GM19467 (cell line): ENCODE results near the gene PAX5.

Experiments used
- ATAC-seq: cut with Tn5 transposase; IDR thresholded peaks from one replicate; pipeline ENCODE4 v1.9.1; 2021; ENCODE audit warnings: mild to moderate bottlenecking, moderate library complexity; ENCODE audit not compliant: unreplicated experiment

Gene PAX5

DNA sequence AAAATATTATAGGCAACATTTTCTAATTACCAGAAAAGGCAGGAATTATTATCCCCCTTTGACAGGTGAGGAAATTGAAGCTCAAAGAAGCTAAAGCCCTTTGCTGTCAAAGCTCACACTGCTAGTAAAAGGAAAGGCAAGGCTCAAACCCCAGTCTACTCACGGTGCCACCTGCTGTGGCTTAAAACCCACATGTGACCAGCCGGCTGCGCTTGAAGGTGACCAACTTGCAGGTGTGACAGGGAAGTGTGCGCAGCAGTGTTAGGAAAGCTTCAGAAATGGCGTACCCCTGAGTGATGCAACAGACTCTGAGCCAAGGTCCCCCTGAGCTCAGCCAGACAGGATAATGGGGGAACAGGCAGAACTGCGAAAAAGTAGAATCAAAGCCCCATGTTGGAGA is 45.2 kb downstream of the PAX5 start:
- ATAC-seq = no peak

DNA sequence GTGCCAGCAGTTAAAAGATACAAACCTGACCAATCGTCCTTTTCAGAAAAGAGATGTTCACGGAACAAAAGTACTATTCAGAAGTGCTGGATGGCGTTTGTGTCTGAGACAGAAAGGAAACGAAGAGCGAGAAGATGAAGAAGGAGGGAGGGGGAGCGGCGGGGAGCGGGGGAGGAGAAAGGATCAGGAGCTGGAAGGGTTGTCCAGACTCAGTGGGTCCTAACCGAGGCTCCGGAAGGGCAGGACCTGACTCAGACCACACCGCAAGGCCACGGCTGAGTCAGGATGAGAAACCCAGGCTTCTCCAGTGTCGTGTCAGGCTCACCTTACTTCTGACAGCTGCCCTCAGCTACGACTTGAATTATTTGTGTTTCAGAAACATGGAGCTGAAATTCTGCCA is 46.2 kb downstream of the PAX5 start:
- ATAC-seq = no peak

DNA sequence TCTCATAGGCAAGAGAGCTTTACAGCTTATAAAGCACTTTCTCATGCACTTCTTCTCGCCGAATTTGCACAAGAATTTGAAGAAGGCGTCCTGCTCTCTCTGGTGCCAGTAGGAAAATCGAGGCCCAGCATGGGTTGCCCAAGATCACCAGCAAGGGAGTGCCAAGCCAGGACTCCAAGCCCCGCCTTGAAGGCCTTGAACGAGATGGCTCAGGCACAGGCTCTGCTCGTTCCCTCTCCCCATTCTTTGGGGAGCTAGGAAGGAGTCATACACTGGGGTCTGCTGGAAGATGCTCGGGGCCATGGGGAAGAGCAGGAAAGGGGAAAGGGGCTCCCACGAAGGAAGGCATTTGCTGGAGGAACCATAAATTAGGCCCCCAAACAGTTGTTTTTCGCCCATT is 46.7 kb downstream of the PAX5 start:
- ATAC-seq = no peak

DNA sequence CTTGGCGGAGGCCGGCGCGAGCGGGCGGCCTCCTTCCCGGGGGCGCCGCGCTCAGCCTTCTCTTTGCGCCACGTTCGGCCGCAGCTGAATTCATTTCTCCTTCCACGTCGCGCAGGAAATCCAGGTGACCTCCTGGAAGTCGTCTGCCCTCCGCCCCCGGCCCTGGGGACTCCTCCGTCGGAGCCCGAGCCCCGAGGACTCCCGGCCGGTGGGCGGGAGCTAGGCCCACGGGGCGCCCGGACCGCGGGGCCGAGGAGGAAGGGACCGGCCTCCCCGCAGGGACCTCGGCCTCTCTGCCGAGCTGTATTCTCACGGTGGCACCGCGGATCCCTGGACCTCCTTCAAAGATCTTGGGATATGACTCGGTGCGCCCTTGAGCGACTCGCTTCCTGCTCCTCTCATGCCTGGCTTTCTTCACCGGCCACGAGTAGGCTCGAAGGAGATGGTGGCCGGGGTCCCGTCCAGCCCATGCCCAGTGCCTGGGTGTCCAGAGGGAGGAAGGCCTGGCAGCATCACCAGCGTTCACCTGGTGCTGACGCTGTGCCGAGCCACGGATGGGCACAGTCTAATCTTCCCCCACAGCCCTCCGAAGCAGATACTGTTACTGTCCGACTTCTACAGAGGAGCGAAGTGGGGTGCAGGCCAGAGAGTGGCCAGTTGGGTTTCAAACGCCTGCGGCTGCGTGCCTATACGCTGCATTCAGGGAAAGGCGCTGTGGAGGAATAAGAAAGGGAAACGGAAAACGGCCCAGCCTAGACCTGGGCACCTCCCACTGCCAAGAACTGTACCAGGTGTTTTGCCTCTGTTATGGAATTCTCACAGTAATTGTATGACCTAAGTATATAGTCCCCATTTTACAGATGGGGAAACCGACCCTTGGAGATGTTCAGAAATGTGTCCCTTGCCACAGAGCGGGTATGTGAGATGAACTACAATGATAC is 47.3 kb downstream of the PAX5 start:
- no peak for ATAC-seq

DNA sequence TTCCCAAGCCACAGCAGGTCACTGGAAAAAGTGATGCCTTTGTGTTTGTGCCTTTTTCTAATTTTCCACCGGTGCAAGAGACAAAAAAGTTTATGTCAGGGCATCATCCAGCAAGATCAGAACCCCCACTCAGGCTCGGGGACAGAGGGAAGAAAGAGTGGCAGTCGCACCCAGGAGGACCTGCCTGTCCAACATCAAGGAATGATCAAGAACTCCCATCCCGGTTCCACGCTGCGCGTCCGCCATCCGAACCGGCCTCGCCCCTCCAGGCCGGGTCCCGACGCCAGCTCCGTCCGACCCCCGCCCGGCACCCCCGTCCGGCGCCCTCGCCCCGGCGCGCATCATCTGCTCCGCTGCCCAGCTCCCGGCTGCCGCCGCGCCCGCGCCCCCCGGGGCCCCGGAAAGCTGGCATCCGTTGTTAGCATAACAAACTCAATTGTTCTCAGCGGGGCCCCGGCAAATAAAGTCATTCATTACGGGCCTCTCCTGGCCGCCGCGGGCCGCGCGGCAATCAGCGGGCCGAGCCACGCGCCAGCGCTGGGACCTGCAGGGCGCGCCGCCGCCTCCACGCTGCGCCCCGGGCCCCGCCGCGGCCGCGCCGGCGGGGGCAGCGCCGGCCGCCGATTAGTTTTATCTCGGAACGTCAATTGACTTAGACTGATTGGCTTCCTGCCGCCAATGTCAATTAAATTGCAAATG is 48.1 kb downstream of the PAX5 start:
- ATAC-seq = no peak

DNA sequence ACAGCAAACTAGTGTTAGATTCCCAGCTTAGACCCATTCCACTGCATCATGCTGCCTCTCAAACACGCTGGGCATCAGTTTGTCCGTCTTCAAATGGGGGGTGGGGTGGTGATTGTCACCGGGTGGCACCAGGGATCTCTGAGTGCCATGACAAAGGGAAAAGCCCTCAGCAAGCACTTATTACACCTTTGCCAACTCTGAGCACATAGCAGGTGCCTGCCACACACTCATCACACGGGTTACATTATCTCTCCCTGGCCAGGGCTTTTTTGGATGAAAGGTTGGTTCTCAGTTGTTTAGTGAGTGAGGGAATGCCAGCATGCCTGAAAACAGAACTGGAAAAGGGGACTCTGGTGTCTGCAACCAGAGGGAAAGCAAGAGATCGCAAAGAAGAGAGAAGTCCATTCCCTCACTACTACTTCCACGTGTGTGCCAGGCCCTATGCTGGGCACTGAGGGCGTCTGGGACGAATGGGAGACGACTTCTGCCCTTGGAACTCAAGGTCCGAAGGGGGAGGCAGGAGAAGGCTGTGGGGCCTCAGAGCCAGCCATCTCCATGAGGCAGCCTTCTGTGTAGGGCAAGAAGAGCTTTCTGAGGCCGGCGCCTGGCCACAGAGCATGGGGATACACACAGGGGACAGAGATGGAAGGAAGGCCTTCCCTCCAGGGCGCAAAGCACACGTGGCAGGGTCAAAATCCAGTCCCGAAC is 48.9 kb downstream of the PAX5 start:
- ATAC-seq = no peak

DNA sequence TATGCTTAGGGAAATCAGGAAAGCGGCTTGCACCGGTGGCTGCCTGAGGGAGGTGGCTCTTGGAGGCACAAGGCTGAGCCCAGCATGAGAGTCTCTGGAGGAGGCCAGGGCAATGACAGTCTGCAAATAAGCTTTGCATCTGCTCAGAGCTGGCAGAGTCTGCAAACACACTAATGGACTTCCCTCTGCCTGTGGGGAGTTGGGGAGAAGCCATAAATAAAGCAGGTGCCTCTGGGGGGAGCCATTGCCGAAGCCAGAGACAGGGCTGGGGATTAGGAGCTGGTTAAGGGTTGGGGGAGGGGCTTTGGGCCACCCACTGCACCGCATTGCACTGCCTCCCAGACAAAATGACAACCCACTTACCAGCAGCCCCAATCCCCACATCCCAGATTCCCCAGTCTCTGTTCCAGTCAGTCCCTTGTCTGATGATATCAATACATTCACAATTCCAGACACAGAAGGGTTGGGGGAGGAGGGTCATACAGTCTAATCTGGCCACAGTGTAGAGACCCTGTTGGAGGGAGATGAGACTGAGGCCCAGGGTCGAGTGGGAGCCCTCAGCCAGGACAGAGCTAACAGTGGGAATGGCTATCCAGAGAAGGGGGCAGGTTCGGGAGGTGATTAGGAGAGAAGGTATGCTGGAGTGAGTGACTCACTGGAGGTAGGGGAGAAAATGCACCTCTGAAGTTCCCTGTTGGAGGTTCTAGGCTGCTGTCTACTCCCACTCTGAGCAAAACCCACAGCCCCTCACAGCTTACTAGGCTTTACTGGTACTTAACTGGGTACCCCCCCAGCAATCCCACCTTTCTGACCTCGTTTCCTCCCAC is 53.7 kb downstream of the PAX5 start:
- no peak for ATAC-seq

DNA sequence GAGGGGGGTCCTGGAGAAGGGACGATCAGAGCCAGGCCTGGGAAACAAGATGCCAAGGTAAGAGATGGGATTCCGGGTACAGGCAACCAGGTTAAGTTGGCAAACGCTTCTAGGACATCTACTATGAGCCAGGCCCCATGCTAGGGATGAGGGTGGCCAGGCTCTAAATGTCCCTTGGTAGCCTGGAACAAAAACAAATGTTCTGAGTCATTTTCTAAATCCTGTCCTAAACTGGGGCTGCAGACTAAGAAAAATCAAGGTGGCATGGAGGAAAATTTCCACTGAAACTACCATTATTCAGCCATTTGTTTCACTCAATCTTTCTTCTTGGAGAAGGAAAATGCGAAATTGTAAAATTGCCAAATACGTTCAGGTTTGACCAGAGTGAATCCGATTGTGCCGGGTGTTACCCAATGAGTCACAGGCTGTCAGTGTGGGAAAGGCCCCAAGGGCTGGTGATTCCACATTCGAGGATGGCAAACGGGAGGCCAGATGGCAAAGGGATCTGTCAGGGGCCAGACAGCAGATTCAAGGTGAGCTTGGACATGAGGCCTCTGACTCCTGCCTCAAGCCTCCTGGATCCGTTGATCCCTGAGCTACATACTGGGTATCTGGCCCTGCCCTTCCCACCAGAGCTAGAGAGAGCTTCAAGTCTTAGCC is 57.6 kb downstream of the PAX5 start:
- no peak for ATAC-seq

DNA sequence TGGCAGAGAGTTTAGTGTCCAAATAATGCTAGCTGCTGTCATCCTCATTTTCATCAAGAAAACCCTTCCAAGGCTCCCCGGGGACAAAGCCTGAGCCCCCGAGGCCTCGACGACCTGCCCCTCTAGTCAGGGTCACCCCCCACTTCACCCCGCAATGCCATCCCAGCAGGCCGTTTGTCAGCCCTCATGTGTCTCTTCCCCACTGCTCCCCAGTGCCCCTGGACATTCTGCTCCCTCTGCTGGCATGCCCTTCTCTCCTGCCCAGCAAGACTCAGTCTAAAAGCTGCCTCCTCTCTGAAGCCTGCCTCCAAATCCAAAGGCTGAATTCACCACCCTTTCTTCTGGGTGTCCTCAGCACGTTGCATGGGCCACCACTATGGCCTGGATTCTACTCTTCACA is 59.3 kb downstream of the PAX5 start:
- ATAC-seq = no peak

DNA sequence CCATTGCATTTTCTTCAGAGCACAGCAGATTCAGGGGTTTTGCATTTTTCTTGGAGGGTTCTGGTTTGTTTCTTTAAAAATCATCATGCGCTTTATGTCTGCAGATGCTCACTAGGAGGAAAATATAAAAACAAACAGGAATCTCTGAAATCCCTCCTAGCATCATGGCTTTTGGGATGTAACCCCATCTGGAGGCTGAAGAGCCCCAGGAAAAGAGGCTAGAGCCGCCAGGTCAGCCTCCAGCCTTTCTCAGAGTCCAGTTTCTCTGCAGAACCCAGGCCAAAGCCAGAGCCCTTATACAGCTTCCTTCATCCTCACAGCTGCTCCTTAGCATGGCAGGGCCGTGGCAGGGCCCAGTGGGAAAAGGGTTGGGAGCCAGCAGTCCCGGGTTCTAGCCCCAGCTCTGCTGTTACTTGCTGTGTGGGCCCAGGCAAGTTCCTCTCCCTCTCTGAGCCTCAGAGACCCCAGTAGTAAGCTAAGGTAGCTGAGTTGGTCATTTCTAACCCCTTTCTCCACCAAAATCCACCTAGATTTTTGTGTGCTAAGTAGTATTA is 62.1 kb downstream of the PAX5 start:
- ATAC-seq = no peak

DNA sequence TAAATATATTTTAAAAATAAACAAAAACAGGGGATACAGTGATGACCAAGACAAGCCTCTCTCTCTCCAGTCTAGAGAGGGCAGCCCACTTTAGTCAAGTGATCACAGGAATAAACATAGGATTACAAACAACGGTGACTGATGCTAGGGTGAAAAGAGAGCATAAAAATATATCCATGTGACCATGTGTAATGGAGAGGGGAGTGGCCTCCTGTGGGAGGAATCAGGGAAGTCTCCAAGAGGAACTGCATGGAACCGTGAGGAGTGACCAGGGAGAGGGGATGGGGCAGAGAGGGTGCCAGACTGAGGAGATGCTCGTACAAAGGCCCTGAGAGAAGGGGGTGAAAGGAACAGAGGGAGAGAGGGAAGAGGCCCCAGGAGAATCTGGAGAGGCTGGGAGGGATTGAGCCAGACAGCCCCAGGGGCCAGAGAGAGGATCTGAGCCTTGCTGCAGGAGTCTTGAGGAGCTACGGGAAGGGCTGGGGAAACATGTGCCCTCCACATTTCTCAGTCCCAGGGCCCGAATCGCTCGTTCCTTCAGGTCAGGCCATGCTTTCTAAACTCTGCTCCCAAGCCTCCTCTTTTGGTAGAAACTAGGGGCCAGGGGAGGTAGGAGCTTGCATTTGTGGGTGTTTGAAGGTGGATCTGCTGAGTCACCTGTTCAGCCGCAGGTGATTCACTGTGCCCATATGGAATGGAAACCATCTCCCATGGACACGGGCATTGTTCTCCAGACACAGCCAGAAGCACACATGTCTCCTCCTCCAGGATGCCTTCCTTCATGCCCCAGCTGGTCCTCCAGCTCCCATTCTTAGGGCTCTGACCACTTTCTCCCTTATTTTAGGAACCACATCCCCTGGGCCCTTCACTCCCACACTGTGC is 63.8 kb downstream of the PAX5 start:
- ATAC-seq = no peak

DNA sequence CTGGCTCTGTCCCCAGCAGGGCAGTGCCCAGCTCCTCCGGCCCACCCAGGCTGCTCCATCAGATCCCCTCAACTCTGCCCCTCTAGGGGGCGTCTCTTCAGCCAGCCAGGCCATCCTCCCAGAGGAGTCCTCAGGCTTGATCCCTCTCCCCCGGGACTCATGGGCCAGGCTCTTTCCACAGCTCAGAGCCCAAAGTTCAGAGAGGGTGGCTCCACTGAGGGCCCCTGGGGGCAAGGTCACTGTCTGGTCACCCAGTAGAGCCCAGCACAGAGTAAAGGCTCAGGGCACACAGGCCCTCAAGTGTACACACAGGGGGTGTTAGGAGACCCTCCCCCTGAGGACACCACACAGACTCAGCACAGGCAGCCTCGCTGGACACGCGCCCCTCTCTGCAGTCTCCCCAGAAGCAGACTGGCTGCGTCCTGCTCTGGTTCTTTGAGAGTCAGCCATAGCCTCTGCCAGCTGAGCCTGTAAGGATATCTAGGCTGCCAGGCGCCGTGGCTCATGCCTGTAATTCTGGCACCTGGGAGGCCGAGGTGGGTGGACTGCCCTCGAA is 64.8 kb downstream of the PAX5 start:
- ATAC-seq = no peak

DNA sequence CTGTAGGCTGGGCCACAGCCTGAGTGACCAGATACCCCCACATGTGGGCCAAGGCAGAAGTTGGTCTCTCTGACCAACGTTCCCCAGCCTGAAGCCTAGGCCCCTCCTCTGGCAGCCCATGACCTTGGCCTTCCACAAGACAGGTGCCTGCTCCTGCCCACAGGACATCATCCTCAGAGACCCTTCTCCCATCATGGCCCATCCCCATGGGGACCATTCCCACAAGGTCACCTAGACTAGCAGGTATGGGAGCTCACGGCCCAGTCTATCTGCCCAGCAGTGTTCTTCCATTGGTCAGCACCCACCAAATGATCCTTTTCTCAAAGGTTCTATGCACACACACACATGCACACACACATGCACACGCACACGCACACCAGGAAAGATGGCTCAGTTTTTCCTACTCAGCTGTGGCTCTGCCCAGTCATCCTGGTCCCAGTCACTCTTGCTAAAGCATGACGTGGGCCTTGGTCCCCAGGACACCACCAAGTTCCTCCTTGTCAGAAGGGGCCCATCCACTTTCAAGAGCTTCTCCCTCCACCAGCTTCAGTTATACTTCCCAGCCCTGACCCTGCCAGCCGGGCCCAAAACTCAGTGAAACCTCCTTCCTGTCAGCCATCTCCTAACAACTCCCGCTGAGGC is 65.4 kb downstream of the PAX5 start:
- ATAC-seq = no peak

DNA sequence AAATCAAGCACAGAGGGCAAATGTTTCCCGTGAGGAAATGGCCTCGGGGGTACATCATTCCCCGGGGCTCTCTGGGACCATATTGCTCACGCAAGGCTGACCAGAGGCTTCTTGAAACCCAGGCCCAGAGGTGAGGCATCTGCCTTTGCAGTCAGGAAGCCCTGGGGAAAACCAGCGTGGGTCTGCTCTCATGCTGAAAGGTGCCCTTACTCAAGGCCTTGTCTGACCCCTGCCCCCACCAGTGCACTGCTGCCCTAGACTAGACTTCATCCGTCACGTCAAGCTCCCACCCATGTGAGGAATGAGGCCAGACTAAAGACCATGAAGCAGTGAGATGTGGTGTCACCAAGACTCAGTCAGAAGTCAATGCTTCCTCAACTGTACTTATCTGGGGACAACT is 66.1 kb downstream of the PAX5 start:
- no peak for ATAC-seq

DNA sequence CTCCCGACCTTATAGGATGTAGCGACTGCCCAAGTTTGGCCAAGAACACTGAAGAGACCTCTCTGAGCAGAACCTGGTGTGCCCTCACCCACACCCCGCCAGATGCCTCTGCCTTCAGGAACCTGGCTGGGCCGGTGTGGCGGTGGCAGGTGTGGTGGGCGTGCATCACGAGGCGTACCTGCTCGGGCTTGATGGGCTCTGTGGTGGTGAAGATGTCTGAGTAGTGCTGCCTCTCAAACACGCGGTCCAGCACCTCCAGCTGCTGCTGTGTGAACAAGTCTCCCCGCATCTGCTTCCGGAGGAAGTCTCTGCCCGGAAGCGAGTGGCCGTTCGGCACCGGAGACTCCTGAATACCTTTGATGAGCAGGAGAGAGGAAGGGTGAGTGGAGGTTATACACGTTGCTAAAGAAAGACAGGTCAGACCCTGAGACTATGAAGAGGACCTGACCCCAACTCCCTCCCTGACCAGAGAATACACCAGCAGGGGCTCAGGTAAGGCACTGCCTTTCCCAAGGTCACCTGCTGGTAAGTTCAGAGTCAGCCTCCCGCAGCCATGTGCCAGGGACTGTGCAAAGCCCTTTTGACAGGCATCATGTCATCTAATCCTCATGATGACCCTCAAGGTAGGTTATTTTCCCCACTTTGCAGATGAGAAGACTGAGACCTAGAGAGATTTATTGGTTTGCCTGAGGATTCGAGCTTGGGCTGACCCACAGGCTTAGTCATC is 67.5 kb downstream of the PAX5 start:
- no peak for ATAC-seq

DNA sequence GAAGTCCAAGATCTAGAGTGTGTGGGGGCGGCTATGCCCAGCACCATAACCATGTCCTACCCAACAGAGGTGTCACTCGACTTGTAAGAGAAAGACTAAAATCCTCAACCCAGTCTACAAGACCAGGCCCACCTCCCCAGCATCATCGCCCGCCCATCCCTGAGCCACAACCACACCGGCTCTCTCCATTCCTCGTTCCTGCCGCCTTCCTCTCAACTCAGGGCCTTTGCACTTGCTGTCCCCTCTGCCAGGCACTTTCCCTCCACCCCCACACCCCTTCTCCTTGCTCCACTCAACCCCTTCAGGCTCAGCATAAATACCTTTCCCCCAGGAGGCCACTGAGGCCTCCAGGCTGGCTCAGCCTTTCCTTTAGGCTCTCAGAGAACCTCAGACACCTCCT is 69.3 kb downstream of the PAX5 start:
- ATAC-seq = no peak

DNA sequence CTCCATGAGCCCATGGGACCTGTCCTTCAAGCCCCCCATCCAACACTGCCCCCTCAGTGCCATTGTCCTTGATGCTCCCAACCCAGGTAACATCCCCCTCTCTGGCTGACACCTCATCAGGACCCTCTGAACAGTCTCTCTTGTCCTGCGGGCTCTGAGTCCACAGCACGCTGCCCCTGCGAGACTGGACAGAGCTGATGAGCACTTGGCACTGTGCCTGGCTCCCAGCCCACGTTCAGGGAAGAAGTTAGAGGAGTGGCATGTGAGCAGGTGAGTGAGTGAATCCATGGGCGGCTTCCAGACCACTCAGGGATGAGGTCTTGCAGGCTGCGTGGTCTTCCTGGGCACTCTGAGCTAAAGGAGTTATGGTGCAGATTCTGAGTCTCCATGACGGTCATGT is 70.7 kb downstream of the PAX5 start:
- ATAC-seq = no peak

DNA sequence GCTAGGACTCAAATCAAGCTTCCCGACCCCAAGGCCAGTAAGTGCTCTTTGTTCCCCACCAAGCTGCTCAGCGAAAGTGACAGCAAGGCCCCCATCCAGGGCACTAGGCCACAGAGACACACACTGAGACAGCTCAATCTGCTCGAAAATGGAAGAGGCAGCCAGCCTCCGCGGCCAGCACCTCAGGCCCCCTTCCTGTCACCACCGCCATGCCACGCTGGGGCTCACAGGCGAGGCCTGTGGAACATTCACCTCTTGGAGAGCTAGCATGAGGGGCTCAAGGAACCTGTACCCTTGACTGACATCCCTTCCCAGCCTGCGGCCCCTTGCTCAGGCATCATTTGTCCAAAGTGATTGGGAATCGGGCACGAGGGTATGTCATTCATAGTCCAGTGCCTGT is 71.4 kb downstream of the PAX5 start:
- ATAC-seq = no peak
